Neural progenitor cell (in vitro differentiated cells): Measurements from ENCODE around the gene EFNA5. TPM values are rescaled to one million over a fixed set of nuclear protein-coding genes. Genes with fewer than 3 reads are reported as not detected.
A peak's percentile ranks its signal among the peaks of the same experiment; 100 is the strongest.

Experiments
- DNase-seq: peaks from one replicate; pipeline ENCODE4 v3.0.0-alpha.2; 2016; ENCODE audit warnings: low spot score
- H2AFZ ChIP-seq: fragments of 200-600 bp; sonication (generic); replicated peaks from 2 replicates; pipeline ENCODE4 v1.6.1; 2016; ENCODE audit warnings: antibody characterized with exemption
- H3F3A ChIP-seq: fragments of 200-600 bp; sonication (generic); 2 replicates; pipeline ENCODE4 v1.6.1; 2016; ENCODE audit warnings: antibody characterized with exemption, low read depth
- H3K27ac ChIP-seq: fragments of 200-600 bp; sonication (generic); 2 replicates; pipeline ENCODE4 v1.5.1; 2016; ENCODE audit warnings: mild to moderate bottlenecking
- H3K27me3 ChIP-seq: fragments of 200-600 bp; sonication (generic); 2 replicates; pipeline ENCODE4 v1.6.1; 2016; ENCODE audit warnings: mild to moderate bottlenecking, moderate library complexity
- H3K36me3 ChIP-seq: fragments of 200-600 bp; sonication (generic); 2 replicates; pipeline ENCODE4 v1.5.1; 2016
- H3K4me1 ChIP-seq: fragments of 200-600 bp; sonication (generic); 2 replicates; pipeline ENCODE4 v1.6.1; 2016; ENCODE audit warnings: mixed run types
- H3K4me2 ChIP-seq: fragments of 200-600 bp; sonication (generic); 2 replicates; pipeline ENCODE4 v1.6.1; 2016
- H3K4me3 ChIP-seq: fragments of 200-600 bp; sonication (generic); 2 replicates; pipeline ENCODE4 v1.5.1; 2016
- H3K79me2 ChIP-seq: fragments of 200-600 bp; sonication (generic); 2 replicates; pipeline ENCODE4 v1.6.1; 2016; ENCODE audit warnings: low read depth
- H3K9ac ChIP-seq: fragments of 200-600 bp; sonication (generic); 2 replicates; pipeline ENCODE4 v1.6.1; 2016
- H3K9me3 ChIP-seq: fragments of 200-600 bp; sonication (generic); 2 replicates; pipeline ENCODE4 v1.5.1; 2016; ENCODE audit warnings: low read depth
- H4K20me1 ChIP-seq: fragments of 200-600 bp; sonication (generic); 2 replicates; pipeline ENCODE4 v1.6.1; 2016; ENCODE audit warnings: low read depth
- H3K27ac Mint-ChIP-seq: 3 replicates; pipeline ENCODE4 v1.8.0; 2021; ENCODE audit warnings: mixed read lengths
- H3K27me3 Mint-ChIP-seq: 2 replicates; pipeline ENCODE4 v1.8.0; 2022; ENCODE audit warnings: low read depth, mild to moderate bottlenecking, inconsistent platforms, moderate library complexity, mixed read lengths; ENCODE audit not compliant: insufficient read depth
- H3K36me3 Mint-ChIP-seq: 3 replicates; pipeline ENCODE4 v1.8.0; 2021; ENCODE audit warnings: mixed read lengths
- H3K4me1 Mint-ChIP-seq: 3 replicates; pipeline ENCODE4 v1.8.0; 2021; ENCODE audit warnings: mixed read lengths
- H3K4me3 Mint-ChIP-seq: 3 replicates; pipeline ENCODE4 v1.8.0; 2021; ENCODE audit warnings: mild to moderate bottlenecking, moderate library complexity, mixed read lengths
- H3K9me3 Mint-ChIP-seq: 3 replicates; pipeline ENCODE4 v1.8.0; 2020; ENCODE audit warnings: mixed read lengths
- CTCF ChIP-seq: fragments of 200-600 bp; sonication (generic); IDR thresholded peaks from 2 replicates; pipeline ENCODE4 v1.5.1; 2017; ENCODE audit warnings: antibody characterized with exemption, mild to moderate bottlenecking
- EZH2 ChIP-seq: fragments of 200-600 bp; sonication (generic); IDR thresholded peaks from 2 replicates; pipeline ENCODE4 v1.6.1; 2017; ENCODE audit warnings: antibody characterized with exemption, mild to moderate bottlenecking, moderate library complexity
- EZH2phosphoT487 ChIP-seq: fragments of 200-600 bp; sonication (generic); IDR thresholded peaks from 2 replicates; pipeline ENCODE4 v1.6.1; 2017; ENCODE audit warnings: antibody characterized with exemption
- total RNA-seq: library from RNA; depleted of rRNA; stranded (reverse); fragments of >200 nt; gene quantifications from 2 replicates; pipeline ENCODE4 v1.2.3, GENCODE V29; 2015; ENCODE audit warnings: low replicate concordance

The EFNA5 gene
- total RNA-seq, 1 donor from 2014 or later = 105 TPM

GRCh38 chr5:107413754-107414153, 257.0 kb downstream of the EFNA5 start:
- DNase-seq = no peak
- Mint-ChIP-seq H3K27ac (no peak overlapping the region), H3K4me1 (peaks cover 5% of the 10 kb centered on the region), H3K9me3 (peaks cover 2% of the 10 kb centered on the region), H3K4me3 (no peak overlapping the region), H3K36me3 (peaks cover 30% of the 10 kb centered on the region), H3K27me3 (no peaks in the 10 kb centered on the region)
- Histone ChIP-seq H3K27me3 (no peaks in the 10 kb centered on the region), H2AFZ (no peak overlapping the region), H3F3A (peaks cover 5% of the 10 kb centered on the region), H3K36me3 (peaks cover 6% of the 10 kb centered on the region), H3K9me3 (no peaks in the 10 kb centered on the region), H3K4me1 (no peaks in the 10 kb centered on the region), H3K4me2 (no peak overlapping the region), H3K9ac (no peak overlapping the region), H3K27ac (no peak overlapping the region), H3K4me3 (no peak overlapping the region), H3K79me2 (peaks cover 99% of the 10 kb centered on the region), H4K20me1 (peaks cover 99% of the 10 kb centered on the region)
- TF ChIP-seq CTCF (no peak), EZH2 (no peak), EZH2phosphoT487 (no peak)

DNA sequence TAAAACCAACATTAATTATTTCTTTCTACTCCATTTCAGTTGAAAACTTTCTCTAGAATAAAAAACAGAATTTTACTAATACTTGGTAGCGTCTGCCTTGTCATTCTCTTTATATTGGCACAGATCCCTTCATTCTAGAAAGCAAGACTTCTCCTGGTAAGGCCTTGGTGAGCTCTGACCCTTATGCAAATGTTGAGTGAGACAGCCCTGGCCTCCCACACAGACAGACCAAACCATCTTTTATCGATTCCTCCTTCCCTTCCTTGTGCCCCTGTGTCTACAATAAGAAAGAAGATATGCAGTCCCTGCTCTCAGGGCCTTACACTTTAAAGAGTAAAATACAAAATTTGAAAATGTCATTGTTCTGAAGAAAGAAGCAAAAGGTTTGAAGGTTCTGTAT, 262.2 kb downstream of the EFNA5 start:
- Histone ChIP-seq H3K4me1 (peaks cover 26% of the 10 kb centered on the region), H3K79me2 (peaks cover 98% of the 10 kb centered on the region), H3F3A (peaks cover 30% of the 10 kb centered on the region), H3K4me2 (no peak overlapping the region), H3K27me3 (no peaks in the 10 kb centered on the region), H3K4me3 (no peak overlapping the region), H3K36me3 (peaks cover 6% of the 10 kb centered on the region), H3K9ac (no peak overlapping the region), H3K27ac (no peak overlapping the region), H4K20me1 (peaks cover 97% of the 10 kb centered on the region), H2AFZ (no peak overlapping the region), H3K9me3 (no peaks in the 10 kb centered on the region)
- Mint-ChIP-seq H3K36me3 (peaks cover 34% of the 10 kb centered on the region), H3K27me3 (no peaks in the 10 kb centered on the region), H3K27ac (no peak overlapping the region), H3K9me3 (peaks cover 2% of the 10 kb centered on the region), H3K4me1 (peaks cover 22% of the 10 kb centered on the region), H3K4me3 (no peak overlapping the region)
- TF ChIP-seq EZH2 (no peak), EZH2phosphoT487 (no peak), CTCF (no peak)
- DNase-seq = no peak

GRCh38 chr5:107407713-107408298, 262.9 kb downstream of the EFNA5 start:
- H3K9me3 Mint-ChIP-seq = peaks cover 2% of the 10 kb centered on the region
- Histone ChIP-seq H3K9me3 (no peaks in the 10 kb centered on the region), H3K36me3 (peaks cover 6% of the 10 kb centered on the region), H3F3A (peaks cover 38% of the 10 kb centered on the region), H3K79me2 (peaks cover 98% of the 10 kb centered on the region), H2AFZ (no peak overlapping the region), H3K4me3 (no peak overlapping the region), H3K27ac (peak overlapping the region; percentile 19), H3K4me2 (no peak overlapping the region), H4K20me1 (peaks cover 97% of the 10 kb centered on the region), H3K27me3 (no peaks in the 10 kb centered on the region), H3K9ac (no peak overlapping the region), H3K4me1 (peaks cover 33% of the 10 kb centered on the region)
- H3K27me3 Mint-ChIP-seq = no peaks in the 10 kb centered on the region
- H3K4me1 Mint-ChIP-seq = peaks cover 30% of the 10 kb centered on the region
- no peak for DNase-seq
- no peak overlapping the region for H3K4me3 Mint-ChIP-seq
- TF ChIP-seq CTCF = no peak
- TF ChIP-seq EZH2 = no peak
- no peak for TF ChIP-seq EZH2phosphoT487
- no peak overlapping the region for H3K27ac Mint-ChIP-seq
- peaks cover 34% of the 10 kb centered on the region for H3K36me3 Mint-ChIP-seq
